Measurements from ENCODE around the gene SOCS4.
"Not testable (repeated sequence)": the region's sequence is repeated elsewhere in the genome, so short reads cannot be mapped to it uniquely, and the experiment has no call there.

Gene SOCS4

GRCh38 chr14:55026793-55027561 lies at the start of gene SOCS4, which contains the start of gene WDHD1:
TSS of gene SOCS4 (plus strand) at chr14:55027236. CDS start at chr14:55043042, 15,806 bp downstream.
TSS of gene WDHD1 (minus strand) at chr14:55027099. CDS start at chr14:55026787, 312 bp downstream.
- DNase-seq = peak; percentile 96

GRCh38 chr14:54979039-54979438 lies 48.0 kb upstream of the SOCS4 start:
- DNase-seq = no peak

- DNase-seq = no peak
These were observed 45.3 kb upstream of the SOCS4 start for GRCh38 chr14:54981698-54982097.

- no peak for DNase-seq
These were observed 41.9 kb upstream of the SOCS4 start for GRCh38 chr14:54985156-54985555.

GRCh38 chr14:55000381-55000780 lies 26.7 kb upstream of the SOCS4 start:
- no peak for DNase-seq

GRCh38 chr14:55005071-55005470 lies 22.0 kb upstream of the SOCS4 start:
- DNase-seq = no peak

GRCh38 chr14:55015006-55015405 lies 12.0 kb upstream of the SOCS4 start:
- no peak for DNase-seq

GRCh38 chr14:55019968-55020554 lies 7.0 kb upstream of the SOCS4 start:
- no peak for DNase-seq

GRCh38 chr14:55024365-55024764 lies 2.7 kb upstream of the SOCS4 start:
- not testable (repeated sequence) for DNase-seq

- DNase-seq = peak; percentile 82
These were observed 1.1 kb upstream of the SOCS4 start for GRCh38 chr14:55025948-55026347.

GRCh38 chr14:55026441-55026792 lies 619 bp upstream of the SOCS4 start:
- DNase-seq = peak; percentile 79

GRCh38 chr14:55028066-55028465 lies 1.0 kb downstream of the SOCS4 start:
- peak; percentile 60 for DNase-seq

GRCh38 chr14:55028476-55028875 lies 1.4 kb downstream of the SOCS4 start:
- no peak for DNase-seq

- DNase-seq = no peak
These were observed 4.2 kb downstream of the SOCS4 start for GRCh38 chr14:55031190-55031589.

GRCh38 chr14:55037995-55038394 lies 11.0 kb downstream of the SOCS4 start:
- not testable (repeated sequence) for DNase-seq

GRCh38 chr14:55038708-55039107 lies 11.7 kb downstream of the SOCS4 start:
- no peak for DNase-seq

- no peak for DNase-seq
These were observed 16.5 kb downstream of the SOCS4 start for GRCh38 chr14:55043528-55043927.

- DNase-seq = no peak
These were observed 18.1 kb downstream of the SOCS4 start for GRCh38 chr14:55045087-55045486.

- no peak for DNase-seq
These were observed 20.4 kb downstream of the SOCS4 start for GRCh38 chr14:55047301-55048053.

- no peak for DNase-seq
These were observed 21.9 kb downstream of the SOCS4 start for GRCh38 chr14:55048900-55049436.

- DNase-seq = no peak
These were observed 24.1 kb downstream of the SOCS4 start for GRCh38 chr14:55051165-55051422.

- peak; percentile 98 for DNase-seq
These were observed 24.6 kb downstream of the SOCS4 start, which contains the start of gene MAPK1IP1L for GRCh38 chr14:55051423-55052268. TSS of gene MAPK1IP1L (plus strand) at chr14:55051647. CDS start at chr14:55061684, 10,037 bp downstream.
